IgD-negative memory B cell (primary cell): ENCODE results near the gene TEX19. TPM values are rescaled to one million over a fixed set of nuclear protein-coding genes. Genes with fewer than 3 reads are reported as not detected.
"Not testable (repeated sequence)": the region's sequence is repeated elsewhere in the genome, so short reads cannot be mapped to it uniquely, and the experiment has no call there.

Source experiments
- H3K27ac Mint-ChIP-seq, 3 donors: one replicate each; pipeline ENCODE4 v1.8.0; 2020 to 2022; ENCODE audit warnings: mild to moderate bottlenecking in 3 of 3, mixed read lengths in 3 of 3, moderate library complexity in 1 of 3
- H3K27me3 Mint-ChIP-seq: one replicate; pipeline ENCODE4 v1.8.0; 2021; ENCODE audit warnings: mixed read lengths
- H3K36me3 Mint-ChIP-seq: one replicate; pipeline ENCODE4 v1.8.0; 2020; ENCODE audit warnings: mild to moderate bottlenecking, mixed read lengths
- H3K4me1 Mint-ChIP-seq, 3 donors: one replicate each; pipeline ENCODE4 v1.8.0; 2020 to 2022; ENCODE audit warnings: mixed read lengths in 3 of 3, mild to moderate bottlenecking in 1 of 3
- H3K4me3 Mint-ChIP-seq, 4 donors: one replicate each; pipeline ENCODE4 v1.8.0; 2020 to 2022; ENCODE audit warnings: mild to moderate bottlenecking in 4 of 4, mixed read lengths in 4 of 4, moderate library complexity in 3 of 4
- H3K9me3 Mint-ChIP-seq, 3 donors: one replicate each; pipeline ENCODE4 v1.8.0; 2020 to 2021; ENCODE audit warnings: mixed read lengths in 3 of 3, mild to moderate bottlenecking in 1 of 3
- polyA plus RNA-seq: library from polyadenylated mRNA; unstranded; fragments of 300-500 nt; fragmentation: Illumina TruSeq; gene quantifications from one replicate; pipeline ENCODE4 v1.2.3, GENCODE V29; 2021

Gene TEX19
- polyA plus RNA-seq, 1 donor from 2014 or later: 0.36 TPM

DNA sequence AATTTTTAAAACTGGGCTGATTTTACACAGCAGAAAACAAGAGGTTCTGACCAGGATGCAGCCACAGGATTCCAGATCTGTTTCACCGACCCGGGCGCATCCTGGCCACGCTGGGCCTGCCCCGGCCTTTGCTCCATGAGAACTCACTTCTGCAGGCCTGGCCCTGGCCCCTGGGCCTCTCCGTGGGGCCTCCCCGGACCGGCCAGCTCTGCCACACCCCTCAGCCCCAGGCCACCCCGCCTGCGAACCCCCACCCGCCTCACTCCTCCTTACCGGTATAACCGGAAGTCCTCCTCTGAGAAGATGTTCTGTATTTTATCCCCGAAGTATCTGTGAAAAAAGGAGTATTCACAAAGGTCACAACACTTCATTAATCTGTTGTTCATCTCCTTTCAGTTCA is 46.0 kb downstream of the TEX19 start:
- Mint-ChIP-seq H3K36me3 (peaks cover 4% of the 10 kb centered on the region), H3K27me3 (peaks cover 2% of the 10 kb centered on the region), H3K4me1 (peaks cover 5 to 9% (median 7%) of the 10 kb centered on the region in 3 donors), H3K27ac (no peak overlapping the region), H3K9me3 (no peaks in the 10 kb centered on the region), H3K4me3 (peak overlapping the region in 1 of 4 donors; percentile 39)

GRCh38 chr17:82406131-82406671 is 47.2 kb downstream of the TEX19 start:
- Mint-ChIP-seq H3K4me3 (no peak overlapping the region), H3K4me1 (peaks cover 0 to 4% (median 4%) of the 10 kb centered on the region in 3 donors), H3K27me3 (no peaks in the 10 kb centered on the region), H3K36me3 (peaks cover 2% of the 10 kb centered on the region), H3K27ac (no peak overlapping the region), H3K9me3 (no peaks in the 10 kb centered on the region)

DNA sequence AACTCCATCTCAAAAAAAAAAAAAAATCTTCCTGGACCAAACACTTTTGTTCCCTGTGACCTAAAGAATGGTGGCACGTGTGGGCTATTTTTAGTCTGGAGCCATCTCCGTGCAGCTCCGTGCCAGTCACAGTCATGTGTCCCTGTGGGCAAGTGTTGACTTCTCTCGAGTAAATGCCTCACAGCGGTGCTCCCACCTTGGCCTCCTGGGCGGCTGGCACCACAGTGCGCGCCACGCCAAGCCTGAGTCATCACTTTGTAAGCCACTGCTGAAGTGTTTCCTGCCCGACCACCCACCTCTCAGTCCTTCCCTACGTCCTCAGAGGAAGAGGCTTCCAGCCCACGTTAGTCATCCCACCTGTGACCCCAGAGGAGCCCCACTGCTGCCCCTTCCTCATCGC is 48.2 kb downstream of the TEX19 start:
- H3K9me3 Mint-ChIP-seq: no peaks in the 10 kb centered on the region
- peak overlapping the region in 2 of 4 donors; percentile 15 to 74 for H3K4me3 Mint-ChIP-seq
- peaks cover 0 to 2% (median 1%) of the 10 kb centered on the region in 3 donors for H3K4me1 Mint-ChIP-seq
- peaks cover 2% of the 10 kb centered on the region for H3K36me3 Mint-ChIP-seq
- H3K27ac Mint-ChIP-seq: no peak overlapping the region
- no peaks in the 10 kb centered on the region for H3K27me3 Mint-ChIP-seq

DNA sequence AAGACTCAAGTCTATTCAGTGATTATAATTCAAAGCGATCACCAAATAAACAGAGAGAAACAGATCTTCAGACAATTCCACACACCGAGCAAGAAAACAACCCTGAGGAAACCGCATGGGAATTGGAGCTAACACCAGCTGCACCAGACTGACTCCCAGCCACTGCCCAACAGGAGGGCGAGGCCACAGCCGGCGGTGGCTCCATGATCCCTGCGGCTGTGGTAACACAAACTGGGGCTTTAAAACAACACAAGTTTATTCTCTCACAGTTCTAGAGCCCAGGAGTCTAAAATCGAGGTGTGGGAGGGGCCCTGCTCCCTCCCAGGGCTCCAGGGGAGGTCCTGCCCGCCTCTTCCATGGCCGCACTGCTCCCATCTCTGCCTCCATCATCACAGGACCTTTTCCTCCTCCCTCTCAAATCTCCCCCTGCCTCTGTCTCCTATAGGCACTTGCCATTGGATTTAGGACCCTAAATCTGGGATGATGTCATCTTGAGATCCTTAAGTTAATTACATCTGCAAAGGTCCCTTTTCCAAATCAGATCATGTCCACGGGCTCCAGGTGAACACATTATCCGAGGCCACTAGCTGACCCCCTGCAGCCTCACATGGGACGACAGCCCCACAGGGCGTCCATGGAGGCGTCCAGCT is 49.4 kb downstream of the TEX19 start:
- peaks cover 0 to 4% (median 1%) of the 10 kb centered on the region in 3 donors for H3K4me1 Mint-ChIP-seq
- H3K4me3 Mint-ChIP-seq: peak overlapping the region in 2 of 4 donors; percentile 32 to 41
- peaks cover 2% of the 10 kb centered on the region for H3K36me3 Mint-ChIP-seq
- no peaks in the 10 kb centered on the region for H3K9me3 Mint-ChIP-seq
- H3K27ac Mint-ChIP-seq: no peak overlapping the region
- H3K27me3 Mint-ChIP-seq: no peaks in the 10 kb centered on the region

- Mint-ChIP-seq H3K27ac (peak overlapping the region in 1 of 3 donors; percentile 21), H3K36me3 (peaks cover 2% of the 10 kb centered on the region), H3K4me1 (peaks cover 0 to 4% (median 1%) of the 10 kb centered on the region in 3 donors), H3K4me3 (peak overlapping the region in 1 of 4 donors; percentile 32), H3K9me3 (no peaks in the 10 kb centered on the region), H3K27me3 (no peaks in the 10 kb centered on the region)
Observed at GRCh38 chr17:82408938-82409318, 49.9 kb downstream of the TEX19 start.

DNA sequence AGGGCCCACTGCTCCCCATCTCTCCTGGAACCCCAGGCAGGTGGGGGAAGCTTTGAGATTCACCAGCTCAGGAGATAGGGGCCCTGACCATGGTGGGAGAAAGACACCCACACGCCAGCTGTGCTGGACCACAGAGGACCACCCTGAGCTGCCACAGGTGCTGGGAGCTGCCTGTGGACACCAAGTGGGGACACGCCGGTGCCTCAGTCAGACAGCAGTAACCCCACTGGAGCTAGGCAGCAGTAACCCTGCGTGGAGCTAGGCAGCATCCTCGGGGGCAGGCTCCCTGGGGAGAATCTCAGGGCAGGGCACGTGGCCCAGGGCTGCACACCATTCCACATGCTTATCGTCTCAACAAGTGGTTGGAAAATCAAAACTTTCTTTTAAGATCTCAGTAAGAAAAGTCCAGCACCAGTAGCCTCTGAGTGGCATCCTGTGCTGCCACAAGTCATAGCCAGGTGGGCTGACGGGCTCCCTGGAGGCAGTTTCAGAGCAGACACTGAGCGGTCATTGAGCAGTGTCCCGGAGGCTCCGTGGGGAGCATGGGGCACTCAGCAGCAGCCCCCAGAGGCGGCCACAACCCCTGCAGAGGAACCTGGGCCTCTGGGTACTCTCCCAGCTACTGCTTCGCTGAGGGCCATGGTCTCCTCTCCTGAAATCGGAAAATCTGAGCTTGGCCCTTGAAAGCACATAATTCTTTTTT is 51.1 kb downstream of the TEX19 start:
- Mint-ChIP-seq H3K9me3 (no peaks in the 10 kb centered on the region), H3K27ac (no peak overlapping the region), H3K27me3 (no peaks in the 10 kb centered on the region), H3K4me1 (peaks cover 5 to 11% (median 7%) of the 10 kb centered on the region in 3 donors), H3K4me3 (no peak overlapping the region), H3K36me3 (peaks cover 4% of the 10 kb centered on the region)

DNA sequence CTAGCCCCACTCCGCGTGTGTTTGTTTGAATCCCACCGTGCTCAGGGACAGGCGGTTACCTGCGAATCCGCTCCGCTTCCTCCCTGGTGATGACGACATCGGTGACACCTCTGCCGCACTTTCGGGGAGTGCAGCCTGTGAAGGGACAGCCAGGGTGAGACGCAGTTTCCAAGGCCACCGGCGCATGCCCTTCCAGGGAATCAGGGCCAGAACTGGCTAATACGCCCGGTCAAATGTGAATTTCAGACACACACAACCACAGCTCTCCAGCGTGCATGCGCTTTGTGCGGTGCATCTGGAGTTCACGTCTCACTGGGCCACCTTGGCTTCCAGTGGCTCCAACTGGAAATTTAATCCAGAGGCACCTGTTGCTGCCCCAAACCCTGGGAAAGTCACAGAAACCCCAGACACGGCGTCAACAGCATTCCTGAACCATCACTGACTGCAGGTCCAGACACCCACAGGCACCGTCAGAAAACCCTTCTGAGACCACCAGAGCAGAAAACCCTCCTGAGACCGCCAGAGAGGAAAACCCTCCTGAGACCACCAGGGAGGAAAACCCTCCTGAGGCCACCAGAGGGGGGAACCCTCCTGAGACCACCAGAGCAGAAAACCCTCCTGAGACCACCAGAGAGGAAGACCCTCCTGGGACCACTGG is 52.5 kb downstream of the TEX19 start:
- no peaks in the 10 kb centered on the region for H3K9me3 Mint-ChIP-seq
- H3K27me3 Mint-ChIP-seq: no peaks in the 10 kb centered on the region
- H3K4me3 Mint-ChIP-seq: no peak overlapping the region
- no peak overlapping the region for H3K27ac Mint-ChIP-seq
- peaks cover 2% of the 10 kb centered on the region for H3K36me3 Mint-ChIP-seq
- peaks cover 5 to 12% (median 8%) of the 10 kb centered on the region in 3 donors for H3K4me1 Mint-ChIP-seq

- not testable (repeated sequence) for H3K4me3 Mint-ChIP-seq, H3K9me3 Mint-ChIP-seq, H3K27me3 Mint-ChIP-seq, H3K27ac Mint-ChIP-seq, H3K36me3 Mint-ChIP-seq
- H3K4me1 Mint-ChIP-seq: peaks cover 5 to 12% (median 8%) of the 10 kb centered on the region in 3 donors
Observed at GRCh38 chr17:82412081-82412480, 53.0 kb downstream of the TEX19 start.

DNA sequence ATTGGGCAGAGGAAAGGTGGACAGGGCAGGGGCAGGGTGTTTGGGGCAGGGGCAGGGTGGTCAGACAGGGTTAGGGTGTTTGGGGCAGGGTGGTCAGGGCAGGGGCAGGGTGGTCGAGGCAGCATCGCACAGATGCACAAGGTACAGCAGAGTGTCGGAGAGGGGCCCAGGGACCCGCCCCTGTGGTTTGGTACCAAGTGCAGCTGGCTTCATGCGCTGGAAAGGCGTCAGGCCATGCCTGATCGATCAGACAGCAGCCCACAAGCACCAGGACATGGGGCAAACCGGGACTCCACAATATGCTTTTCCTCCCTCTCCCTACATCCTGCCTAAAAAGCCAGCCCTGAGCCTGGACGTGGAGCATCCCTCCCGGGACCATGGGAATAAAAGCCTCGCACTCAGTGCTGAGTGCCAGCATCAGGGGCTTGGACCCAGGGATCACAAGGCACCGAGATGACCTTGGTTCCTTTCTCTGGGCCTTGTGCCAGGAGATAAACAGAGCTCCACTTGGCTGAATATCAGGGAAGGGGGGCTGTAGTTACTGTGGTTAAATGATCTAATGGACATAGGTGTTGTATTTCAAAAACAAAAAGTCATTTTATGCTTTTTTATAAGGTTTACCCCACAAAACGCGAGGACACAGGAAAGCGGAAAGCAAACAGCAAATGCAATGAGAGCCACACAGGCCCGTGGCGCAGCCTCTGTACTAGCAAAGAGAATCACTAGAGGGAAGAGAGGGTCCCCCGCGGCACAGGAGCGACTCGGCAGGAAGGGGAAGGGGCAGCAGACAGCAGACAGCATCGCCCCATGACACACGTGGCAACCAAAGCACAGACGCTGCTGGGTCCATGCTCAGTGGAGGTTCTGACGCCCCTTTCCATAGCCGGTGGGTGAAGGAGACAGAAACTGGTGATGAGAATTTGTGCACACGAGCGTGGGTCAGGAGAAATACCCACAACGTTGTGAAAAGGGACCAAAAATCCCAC is 53.8 kb downstream of the TEX19 start:
- H3K4me1 Mint-ChIP-seq: peaks cover 5 to 12% (median 11%) of the 10 kb centered on the region in 3 donors
- H3K27me3 Mint-ChIP-seq: no peaks in the 10 kb centered on the region
- H3K9me3 Mint-ChIP-seq: no peaks in the 10 kb centered on the region
- H3K4me3 Mint-ChIP-seq: peak overlapping the region in 1 of 4 donors; percentile 35
- H3K27ac Mint-ChIP-seq: peak overlapping the region in 2 of 3 donors; percentile 9 to 23
- H3K36me3 Mint-ChIP-seq: peaks cover 2% of the 10 kb centered on the region

Other genes starting within 250 kb of the TEX19 start
- 34.1 TPM for gene CCDC57, start 146.4 kb upstream of the TEX19 start, polyA plus RNA-seq
- gene SLC16A3, start 130.2 kb upstream of the TEX19 start, polyA plus RNA-seq: 3.7 TPM
- 78.3 TPM for gene CSNK1D, start 85.5 kb upstream of the TEX19 start, polyA plus RNA-seq
- gene CD7, start 41.6 kb upstream of the TEX19 start, polyA plus RNA-seq: 4.4 TPM
- gene SECTM1, start 25.5 kb upstream of the TEX19 start, polyA plus RNA-seq: 0.83 TPM
- gene UTS2R, start 12.5 kb downstream of the TEX19 start, polyA plus RNA-seq: not detected
- gene HEXD, start 59.1 kb downstream of the TEX19 start, polyA plus RNA-seq: 23.2 TPM
- 33.2 TPM for gene OGFOD3, start 59.3 kb downstream of the TEX19 start, polyA plus RNA-seq
- gene CYBC1, start 91.5 kb downstream of the TEX19 start, polyA plus RNA-seq: 266 TPM
- gene NARF, start 99.5 kb downstream of the TEX19 start, polyA plus RNA-seq: 76.2 TPM
- gene FOXK2, start 160.5 kb downstream of the TEX19 start, polyA plus RNA-seq: 5.8 TPM